Breast epithelium (tissue), 3 donors: Measurements from ENCODE around the gene CCSAP.

Experiments used
- POLR2A ChIP-seq: fragments of 450-650 bp; IDR thresholded peaks from one replicate; pipeline ENCODE4 v1.6.1; 2016; ENCODE audit warnings: antibody characterized with exemption, mild to moderate bottlenecking, moderate library complexity
- POLR2AphosphoS5 ChIP-seq, 3 donors: sonication (generic); formaldehyde crosslinking; IDR thresholded peaks; one replicate each; pipeline ENCODE4 v1.6.1; 2017; ENCODE audit warnings: antibody characterized with exemption in 3 of 3
- TF ChIP-seq, protein P1 (sequence below), 3 donors: fragments of 450-650 bp; IDR thresholded peaks; one replicate each; pipeline ENCODE4 v1.5.1; 2016 to 2017; ENCODE audit warnings: antibody characterized with exemption in 3 of 3, mild to moderate bottlenecking in 3 of 3, moderate library complexity in 3 of 3

DNA sequence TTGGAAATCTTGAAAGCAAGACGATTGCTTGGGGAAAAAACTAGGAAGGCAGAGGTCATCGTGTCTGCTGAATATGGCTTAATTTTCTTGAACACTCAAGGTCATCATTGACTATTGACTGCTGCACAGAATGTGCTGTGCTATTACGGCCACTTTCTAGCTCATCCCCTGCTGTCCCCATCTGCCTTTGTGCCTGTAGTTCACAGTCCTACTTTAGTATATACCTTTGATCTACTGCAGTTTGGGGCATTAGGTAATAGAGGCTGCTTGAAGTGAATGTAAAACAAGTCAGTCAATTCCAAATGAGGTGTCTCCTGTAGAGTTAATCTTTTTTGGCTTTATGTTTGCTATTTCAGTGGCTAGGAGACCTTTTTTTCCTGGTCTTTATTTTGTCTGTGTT, 63.6 kb downstream of the CCSAP start:
- TF ChIP-seq POLR2A, result no peak
- TF ChIP-seq POLR2AphosphoS5 (IDR thresholded peaks at IDR 0.05), result no peak
- TF ChIP-seq, protein P1, sequence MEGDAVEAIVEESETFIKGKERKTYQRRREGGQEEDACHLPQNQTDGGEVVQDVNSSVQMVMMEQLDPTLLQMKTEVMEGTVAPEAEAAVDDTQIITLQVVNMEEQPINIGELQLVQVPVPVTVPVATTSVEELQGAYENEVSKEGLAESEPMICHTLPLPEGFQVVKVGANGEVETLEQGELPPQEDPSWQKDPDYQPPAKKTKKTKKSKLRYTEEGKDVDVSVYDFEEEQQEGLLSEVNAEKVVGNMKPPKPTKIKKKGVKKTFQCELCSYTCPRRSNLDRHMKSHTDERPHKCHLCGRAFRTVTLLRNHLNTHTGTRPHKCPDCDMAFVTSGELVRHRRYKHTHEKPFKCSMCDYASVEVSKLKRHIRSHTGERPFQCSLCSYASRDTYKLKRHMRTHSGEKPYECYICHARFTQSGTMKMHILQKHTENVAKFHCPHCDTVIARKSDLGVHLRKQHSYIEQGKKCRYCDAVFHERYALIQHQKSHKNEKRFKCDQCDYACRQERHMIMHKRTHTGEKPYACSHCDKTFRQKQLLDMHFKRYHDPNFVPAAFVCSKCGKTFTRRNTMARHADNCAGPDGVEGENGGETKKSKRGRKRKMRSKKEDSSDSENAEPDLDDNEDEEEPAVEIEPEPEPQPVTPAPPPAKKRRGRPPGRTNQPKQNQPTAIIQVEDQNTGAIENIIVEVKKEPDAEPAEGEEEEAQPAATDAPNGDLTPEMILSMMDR (IDR thresholded peaks at IDR 0.05), result no peak
